HG02973 (cell line): ENCODE data around the gene TAF7.
"Not testable (repeated sequence)": the region's sequence is repeated elsewhere in the genome, so short reads cannot be mapped to it uniquely, and the experiment has no call there.

Experiments
- ATAC-seq: cut with Tn5 transposase; IDR thresholded peaks from one replicate; pipeline ENCODE4 v1.9.1; 2021; ENCODE audit warnings: moderate library complexity; ENCODE audit not compliant: unreplicated experiment

The TAF7 gene

DNA sequence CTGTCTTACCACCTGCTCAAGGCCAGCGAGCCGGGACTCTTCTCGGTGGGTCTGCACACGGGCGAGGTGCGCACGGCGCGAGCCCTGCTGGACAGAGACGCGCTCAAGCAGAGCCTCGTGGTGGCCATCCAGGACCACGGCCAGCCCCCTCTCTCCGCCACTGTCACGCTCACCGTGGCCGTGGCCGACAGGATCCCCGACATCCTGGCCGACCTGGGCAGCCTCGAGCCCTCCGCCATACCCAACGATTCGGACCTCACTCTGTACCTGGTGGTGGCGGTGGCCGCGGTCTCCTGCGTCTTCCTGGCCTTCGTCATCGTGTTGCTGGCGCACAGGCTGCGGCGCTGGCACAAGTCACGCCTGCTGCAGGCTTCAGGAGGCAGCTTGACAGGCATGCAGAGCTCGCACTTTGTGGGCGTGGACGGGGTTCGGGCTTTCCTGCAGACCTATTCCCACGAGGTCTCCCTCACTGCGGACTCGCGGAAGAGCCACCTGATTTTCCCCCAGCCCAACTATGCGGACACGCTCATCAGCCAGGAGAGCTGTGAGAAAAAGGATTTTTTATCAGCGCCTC is 20.3 kb upstream of the TAF7 start:
- ATAC-seq = not testable (repeated sequence)

DNA sequence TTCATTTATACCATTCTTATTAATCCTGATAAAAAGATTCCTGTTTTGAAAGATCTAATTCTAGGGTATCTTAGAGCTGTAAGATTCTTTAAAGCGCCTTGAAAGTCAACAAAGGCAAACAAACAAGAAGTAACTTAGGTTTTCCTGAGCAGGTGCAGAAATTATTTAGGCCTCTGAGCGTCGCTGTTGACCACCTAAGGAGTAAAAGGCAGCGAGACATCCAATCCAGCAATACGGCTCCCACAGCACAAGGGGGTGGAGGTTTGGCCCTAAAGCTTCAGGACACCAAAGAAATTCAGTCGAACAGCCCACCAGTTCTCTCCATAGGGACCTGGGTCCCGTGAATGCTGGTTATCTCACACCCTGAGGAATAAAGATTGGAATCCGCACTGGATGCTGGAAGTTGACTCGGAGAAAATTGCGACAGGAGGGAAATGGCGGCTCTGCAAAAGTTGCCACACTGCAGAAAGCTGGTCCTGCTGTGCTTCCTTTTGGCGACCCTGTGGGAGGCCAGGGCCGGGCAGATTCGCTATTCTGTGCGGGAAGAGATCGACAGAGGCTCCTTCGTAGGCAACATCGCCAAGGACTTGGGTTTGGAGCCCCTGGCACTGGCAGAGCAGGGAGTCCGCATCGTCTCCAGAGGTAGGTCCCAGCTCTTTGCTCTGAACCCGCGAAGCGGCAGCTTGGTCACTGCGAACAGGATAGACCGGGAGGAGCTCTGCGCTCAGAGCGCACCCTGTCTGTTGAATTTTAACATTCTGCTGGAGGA is 18.1 kb upstream of the TAF7 start, which contains the start of gene PCDHGA2:
Gene PCDHGA2, plus strand, starts transcription at position 223 of the 769 bp plus-strand sequence.
- ATAC-seq = peak; percentile 60

DNA sequence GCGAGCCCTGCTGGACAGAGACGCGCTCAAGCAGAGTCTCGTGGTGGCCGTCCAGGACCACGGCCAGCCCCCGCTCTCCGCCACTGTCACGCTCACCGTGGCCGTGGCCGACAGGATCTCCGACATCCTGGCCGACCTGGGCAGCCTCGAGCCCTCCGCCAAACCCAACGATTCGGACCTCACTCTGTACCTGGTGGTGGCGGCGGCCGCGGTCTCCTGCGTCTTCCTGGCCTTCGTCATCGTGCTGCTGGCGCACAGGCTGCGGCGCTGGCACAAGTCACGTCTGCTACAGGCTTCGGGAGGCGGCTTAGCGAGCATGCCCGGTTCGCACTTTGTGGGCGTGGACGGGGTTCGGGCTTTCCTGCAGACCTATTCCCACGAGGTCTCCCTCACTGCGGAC is 12.0 kb upstream of the TAF7 start:
- not testable (repeated sequence) for ATAC-seq

DNA sequence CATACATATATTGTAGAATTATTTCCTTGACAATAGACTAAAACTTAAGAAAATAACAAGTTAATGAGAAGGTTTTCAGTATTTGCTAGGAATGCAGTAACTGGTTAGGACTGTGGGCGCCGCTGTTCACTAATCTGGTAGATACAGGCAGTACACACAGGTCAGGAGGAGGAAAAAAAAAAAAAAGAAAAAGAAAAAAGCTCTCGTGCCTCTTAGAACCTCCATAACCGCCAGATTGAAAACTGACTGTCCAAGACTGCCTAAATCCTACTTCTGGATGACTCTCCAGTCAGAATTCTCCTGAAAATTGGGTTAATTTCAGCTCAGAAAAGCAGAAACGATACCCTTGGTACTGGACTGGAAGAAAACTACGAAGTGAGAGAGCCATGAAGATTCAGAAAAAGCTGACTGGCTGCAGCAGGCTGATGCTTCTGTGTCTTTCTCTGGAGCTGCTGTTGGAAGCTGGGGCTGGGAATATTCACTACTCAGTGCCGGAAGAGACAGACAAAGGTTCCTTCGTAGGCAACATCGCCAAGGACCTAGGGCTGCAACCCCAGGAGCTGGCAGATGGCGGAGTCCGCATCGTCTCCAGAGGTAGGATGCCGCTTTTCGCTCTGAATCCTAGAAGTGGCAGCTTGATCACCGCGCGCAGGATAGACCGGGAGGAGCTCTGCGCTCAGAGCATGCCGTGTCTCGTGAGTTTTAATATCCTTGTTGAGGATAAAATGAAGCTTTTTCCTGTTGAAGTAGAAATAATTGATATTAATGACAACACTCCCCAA is 9.9 kb upstream of the TAF7 start, which contains the start of gene PCDHGA1:
Gene PCDHGA1, plus strand, starts transcription at position 216 of the 782 bp plus-strand sequence.
- ATAC-seq = no peak

DNA sequence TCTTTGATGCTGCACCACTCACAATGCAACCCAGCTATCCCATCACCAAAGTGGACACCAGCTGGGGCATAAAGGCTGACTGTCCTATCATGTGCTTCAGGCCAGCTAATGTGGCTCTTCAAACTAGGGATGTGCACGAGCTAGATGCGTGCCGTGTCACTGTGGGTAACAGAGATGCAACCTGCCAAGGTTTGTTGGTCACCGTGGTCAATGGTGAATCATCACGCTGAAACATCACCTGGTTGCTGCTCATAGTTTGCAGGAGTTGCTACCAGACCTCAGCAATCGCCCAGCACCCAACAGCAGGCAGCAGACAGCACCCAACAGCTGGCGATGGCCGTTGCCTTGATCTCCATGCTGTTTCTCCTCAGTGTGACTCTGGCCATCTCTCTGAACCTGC is 7.6 kb upstream of the TAF7 start:
- ATAC-seq = no peak

DNA sequence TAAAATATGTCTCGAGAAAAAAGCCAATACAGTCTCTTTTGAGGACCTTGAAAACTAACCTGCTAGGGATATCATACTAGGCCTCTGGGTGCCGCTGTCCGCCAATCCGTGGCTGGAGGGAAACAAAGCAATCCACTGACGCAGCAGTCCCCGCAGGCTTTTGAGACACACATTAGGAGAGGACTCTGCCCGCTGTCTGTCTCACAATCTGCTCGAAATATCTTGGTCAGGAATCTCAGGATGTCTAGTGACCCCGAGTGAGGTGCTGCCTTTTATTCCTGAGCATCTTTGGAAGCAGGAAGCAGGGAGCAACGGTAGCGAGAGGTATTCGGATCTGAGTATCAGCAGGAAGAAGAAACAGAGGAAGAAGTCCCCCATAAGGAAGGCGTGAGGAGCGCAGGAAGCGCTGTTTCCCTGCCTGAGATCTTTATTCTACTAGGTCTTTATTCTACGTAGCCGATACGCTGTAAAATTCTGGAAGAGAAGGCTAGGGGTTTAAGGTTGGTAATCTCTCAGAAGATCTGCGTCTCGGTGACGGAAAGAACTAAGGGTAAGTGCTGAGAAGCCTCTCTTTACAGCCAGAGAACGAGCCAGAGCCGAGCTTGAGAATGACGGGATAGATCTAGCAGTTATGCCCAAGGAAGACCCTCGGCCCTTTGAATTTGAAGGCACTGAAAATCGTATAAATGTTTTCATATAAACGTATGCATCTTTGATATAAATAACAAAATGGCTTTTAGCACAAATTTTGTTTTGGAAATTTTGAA is 5.7 kb upstream of the TAF7 start:
- ATAC-seq = peak; percentile 75

DNA sequence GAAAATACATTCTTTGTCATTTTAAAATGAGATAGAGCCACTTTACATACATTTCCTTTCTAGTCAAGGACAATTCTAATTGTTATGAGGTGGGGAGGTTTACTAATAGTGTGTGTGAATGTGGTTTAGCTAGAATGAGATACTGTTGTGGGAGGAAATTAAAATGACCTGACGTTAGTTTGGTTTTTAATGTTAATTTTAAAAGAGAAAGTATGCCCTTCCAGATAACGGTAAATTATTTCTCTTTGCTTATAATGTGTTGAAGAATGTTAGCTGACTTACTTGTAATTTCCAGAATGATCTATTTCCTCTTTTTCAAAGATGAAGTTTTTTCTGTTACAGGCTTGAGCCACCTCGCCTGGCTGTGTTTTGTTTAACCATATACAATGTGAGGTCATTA is 1.7 kb upstream of the TAF7 start:
- ATAC-seq = no peak

DNA sequence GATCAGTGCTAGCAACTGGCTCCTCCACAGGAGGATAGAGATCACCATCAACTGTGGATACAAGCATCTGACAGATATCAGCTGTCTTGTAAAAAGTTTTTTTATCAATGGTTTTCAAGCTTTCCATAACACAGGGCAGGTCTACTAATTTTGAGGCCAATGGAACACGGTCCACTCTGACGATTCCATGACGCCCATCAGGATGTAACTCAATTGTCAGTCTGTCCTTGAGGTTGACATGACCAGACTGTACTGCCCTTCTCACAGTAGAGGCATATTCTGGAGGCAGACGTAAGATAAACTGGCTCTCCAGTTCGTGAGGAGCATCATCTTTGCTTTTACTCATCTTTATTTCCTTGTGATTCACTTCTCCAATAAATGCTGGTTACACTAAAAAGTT is 885 bp downstream of the TAF7 start:
- ATAC-seq = no peak

DNA sequence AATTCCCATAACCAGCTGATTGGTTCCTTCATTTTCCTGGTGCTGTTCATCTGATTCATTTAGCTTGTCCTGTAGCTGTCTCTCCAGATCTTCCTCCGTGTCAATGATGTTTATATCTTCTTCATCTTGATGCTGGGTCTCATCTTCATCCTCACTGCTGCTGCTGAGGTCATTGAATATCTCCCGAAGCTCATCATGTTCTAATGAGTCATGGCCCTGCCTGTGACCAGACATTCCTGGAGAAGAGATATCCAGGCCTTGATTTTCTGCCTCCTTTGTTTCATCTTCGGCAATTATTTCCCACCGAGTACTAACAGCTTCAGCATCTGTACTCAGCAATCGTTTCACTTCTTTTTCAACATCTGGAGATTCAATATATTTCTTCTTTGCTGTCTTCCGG is 1.4 kb downstream of the TAF7 start:
- no peak for ATAC-seq

DNA sequence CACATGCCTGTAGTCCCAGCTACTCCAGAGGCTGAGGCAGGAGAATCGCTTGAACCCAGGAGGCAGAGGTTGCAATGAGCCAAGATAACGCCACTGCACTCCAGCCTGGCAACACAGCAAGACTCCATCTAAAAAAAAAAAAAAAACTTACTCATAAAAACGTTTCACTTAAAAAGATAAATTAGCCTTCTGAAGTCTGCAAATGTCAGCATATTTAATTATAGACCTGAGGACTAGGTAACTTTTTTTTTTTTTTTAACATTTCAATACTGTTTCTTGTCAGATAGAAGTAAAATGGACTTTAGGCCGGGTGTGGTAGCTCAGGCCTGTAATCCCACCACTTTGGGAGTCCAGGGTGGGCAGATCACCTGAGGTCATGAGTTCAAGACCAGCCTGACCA is 3.6 kb downstream of the TAF7 start:
- ATAC-seq = not testable (repeated sequence)

DNA sequence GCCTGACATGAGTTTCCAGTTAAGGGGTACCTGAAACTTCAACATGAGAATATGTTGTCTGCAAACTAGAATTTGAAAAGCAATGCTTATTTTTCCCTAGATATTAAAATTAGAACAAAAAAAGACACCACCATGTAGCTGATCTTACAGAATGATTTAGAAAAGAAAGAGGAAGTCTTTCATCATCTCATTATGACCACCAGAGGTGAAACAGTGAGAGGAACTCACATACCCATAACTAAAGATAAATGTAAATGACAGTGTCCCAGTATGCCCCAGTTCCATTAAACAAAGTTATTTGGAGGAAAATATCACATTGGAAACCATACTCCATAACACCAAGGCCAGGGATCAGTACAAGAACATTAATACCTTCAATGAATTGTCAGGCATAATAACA is 6.9 kb downstream of the TAF7 start:
- no peak for ATAC-seq

DNA sequence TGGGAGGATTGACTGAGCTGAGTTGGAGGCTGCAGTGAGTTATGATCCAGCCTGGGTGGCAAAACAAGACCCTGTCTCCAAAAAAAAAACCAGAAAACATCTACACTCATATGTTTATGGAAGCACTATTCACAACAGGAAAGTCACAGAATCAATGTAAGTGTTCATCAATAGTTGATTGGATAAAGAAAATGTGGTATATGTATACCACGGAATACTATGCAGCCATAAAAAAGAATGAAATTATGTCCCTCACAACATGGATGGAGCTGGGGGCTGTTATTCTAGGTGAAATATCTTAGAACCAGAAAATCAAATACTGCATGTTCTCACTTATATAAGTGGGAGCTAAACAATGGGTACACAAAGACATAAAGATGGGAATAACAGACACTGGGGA is 14.0 kb downstream of the TAF7 start:
- ATAC-seq = no peak

DNA sequence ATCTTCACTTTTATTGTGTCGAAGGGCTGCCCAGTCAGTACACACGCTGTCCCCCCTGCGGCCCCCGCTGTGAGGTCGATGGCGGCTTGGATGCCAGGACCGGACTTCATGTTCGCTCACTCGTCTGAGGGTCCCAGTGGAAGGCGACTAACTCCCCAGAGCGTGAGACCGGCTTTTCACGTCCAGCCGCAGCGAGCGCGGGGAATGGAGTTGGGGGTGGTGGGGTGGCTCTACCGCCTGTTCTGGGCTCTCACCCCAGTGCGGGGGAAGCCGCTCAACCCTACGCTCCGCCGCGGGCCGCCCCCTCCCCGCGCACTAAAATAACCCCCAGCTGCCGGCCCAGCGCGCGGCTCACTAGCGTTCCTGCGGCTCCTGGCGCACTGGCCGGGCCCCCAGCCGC is 16.8 kb downstream of the TAF7 start, which contains the start of gene SLC25A2:
Gene SLC25A2, minus strand, starts transcription at position 294 of the 400 bp plus-strand sequence. Its CDS starts 184 bp downstream, at position 110.
- no peak for ATAC-seq

DNA sequence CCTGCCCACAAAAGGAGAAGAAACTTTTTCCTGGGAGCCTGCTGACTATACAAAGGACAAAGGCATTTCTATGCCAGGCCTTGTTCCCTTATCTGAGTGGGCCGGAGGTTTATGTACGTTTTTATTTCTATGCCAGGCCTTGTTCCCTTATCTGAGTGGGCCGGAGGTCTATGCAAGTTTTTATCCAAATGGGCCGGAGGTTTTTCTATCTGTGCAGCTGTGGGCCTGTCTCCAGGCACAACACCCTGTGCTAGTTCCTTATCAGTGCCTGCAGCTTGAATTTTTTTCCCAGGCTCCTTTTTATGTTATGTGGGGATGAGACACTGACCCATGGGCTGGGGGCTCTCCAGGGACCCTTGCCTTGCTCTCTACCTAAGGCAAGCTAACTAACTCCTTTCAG is 22.2 kb downstream of the TAF7 start:
- no peak for ATAC-seq

DNA sequence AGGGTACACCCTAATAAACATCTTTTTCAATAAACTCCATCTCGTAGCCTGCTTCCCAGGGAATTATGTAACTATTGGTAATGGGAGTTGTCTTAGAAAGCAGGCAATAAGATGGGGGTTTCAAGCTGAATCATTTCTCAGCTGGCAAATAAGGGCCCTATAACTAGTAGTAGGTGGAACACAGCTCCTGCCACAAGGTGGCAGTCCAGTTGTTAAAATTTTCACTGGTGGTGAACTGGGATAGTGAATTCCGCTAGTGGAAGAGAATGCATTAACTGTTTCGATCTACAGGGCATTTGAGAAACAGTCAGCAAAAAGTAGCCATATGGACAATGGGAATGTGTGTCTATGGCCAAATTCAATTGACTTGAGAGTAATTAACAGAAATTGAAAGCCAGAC is 47.7 kb downstream of the TAF7 start:
- ATAC-seq = no peak

DNA sequence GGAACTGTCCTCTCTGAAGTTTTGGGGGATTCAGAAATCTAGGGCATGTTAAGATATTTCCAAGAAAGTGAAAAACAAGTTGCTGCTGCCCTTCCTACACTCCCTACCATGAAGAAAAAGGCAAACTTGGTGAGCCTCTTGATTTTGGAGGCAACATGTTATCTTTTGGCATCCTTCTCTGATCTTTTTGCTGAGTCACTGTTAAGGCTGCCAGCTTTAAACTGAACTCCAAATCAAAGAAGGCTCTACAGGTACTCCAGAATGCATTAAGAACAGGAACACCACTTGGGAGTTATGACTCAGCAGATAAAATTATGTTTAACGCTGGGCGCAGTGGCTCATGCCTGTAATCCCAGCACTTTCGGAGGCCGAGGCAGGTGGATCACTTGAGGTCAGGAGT is 51.4 kb downstream of the TAF7 start:
- no peak for ATAC-seq
